Upper lobe of left lung (tissue), 4 donors: ENCODE data around the gene KCNH1.

ENCODE experiments used
- EP300 ChIP-seq, 4 donors: sonication (generic); formaldehyde crosslinking; IDR thresholded peaks; one replicate each; pipeline ENCODE4 v1.5.1; 2017; ENCODE audit warnings: antibody characterized with exemption in 4 of 4, control low read depth in 2 of 4
- POLR2A ChIP-seq, 4 donors: fragments of 450-650 bp; IDR thresholded peaks; one replicate each; pipeline ENCODE4 v1.5.1; 2016 to 2017; ENCODE audit warnings: antibody characterized with exemption in 4 of 4, mild to moderate bottlenecking in 2 of 4
- POLR2AphosphoS5 ChIP-seq, 2 donors: sonication (generic); formaldehyde crosslinking; IDR thresholded peaks; one replicate each; pipeline ENCODE4 v1.5.1; 2017; ENCODE audit warnings: antibody characterized with exemption in 2 of 2
- TF ChIP-seq, protein P1 (sequence below), 6 experiments: fragments of 450-650 bp in 4 of 6; fragments of 200-600 bp in 2 of 6; sonication (generic) in 2 of 6; IDR thresholded peaks; one replicate each; pipeline ENCODE4 v1.5.1; 2016 to 2019; ENCODE audit warnings: antibody characterized with exemption in 6 of 6

GRCh38 chr1:210685295-210685650 is 448.7 kb downstream of the KCNH1 start:
- TF ChIP-seq, protein P1, sequence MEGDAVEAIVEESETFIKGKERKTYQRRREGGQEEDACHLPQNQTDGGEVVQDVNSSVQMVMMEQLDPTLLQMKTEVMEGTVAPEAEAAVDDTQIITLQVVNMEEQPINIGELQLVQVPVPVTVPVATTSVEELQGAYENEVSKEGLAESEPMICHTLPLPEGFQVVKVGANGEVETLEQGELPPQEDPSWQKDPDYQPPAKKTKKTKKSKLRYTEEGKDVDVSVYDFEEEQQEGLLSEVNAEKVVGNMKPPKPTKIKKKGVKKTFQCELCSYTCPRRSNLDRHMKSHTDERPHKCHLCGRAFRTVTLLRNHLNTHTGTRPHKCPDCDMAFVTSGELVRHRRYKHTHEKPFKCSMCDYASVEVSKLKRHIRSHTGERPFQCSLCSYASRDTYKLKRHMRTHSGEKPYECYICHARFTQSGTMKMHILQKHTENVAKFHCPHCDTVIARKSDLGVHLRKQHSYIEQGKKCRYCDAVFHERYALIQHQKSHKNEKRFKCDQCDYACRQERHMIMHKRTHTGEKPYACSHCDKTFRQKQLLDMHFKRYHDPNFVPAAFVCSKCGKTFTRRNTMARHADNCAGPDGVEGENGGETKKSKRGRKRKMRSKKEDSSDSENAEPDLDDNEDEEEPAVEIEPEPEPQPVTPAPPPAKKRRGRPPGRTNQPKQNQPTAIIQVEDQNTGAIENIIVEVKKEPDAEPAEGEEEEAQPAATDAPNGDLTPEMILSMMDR (IDR thresholded peaks at IDR 0.05), result no peak
- no peak for TF ChIP-seq POLR2A (IDR thresholded peaks at IDR 0.05)
- TF ChIP-seq POLR2AphosphoS5 (IDR thresholded peaks at IDR 0.05), result no peak
- no peak for TF ChIP-seq EP300 (IDR thresholded peaks at IDR 0.05)
